Stimulated activated naive CD8-positive, alpha-beta T cell treated with anti-CD3 and anti-CD28 coated beads, Interleukin-15, Interleukin-2, amounts not matched to agents 100 ng/mL and 50 ng/mL, for 24 hours (primary cell): Measurements from ENCODE around the gene FNBP1L.

Experiments used
- H3K27ac Mint-ChIP-seq: one replicate; pipeline ENCODE4 v1.8.0; 2021; ENCODE audit warnings: mild to moderate bottlenecking, mixed read lengths
- H3K27me3 Mint-ChIP-seq: one replicate; pipeline ENCODE4 v1.8.0; 2021; ENCODE audit warnings: mixed read lengths
- H3K36me3 Mint-ChIP-seq: one replicate; pipeline ENCODE4 v1.8.0; 2021; ENCODE audit warnings: low read depth, mixed read lengths
- H3K4me1 Mint-ChIP-seq: one replicate; pipeline ENCODE4 v1.8.0; 2021; ENCODE audit warnings: low read depth, mixed read lengths
- H3K4me3 Mint-ChIP-seq: one replicate; pipeline ENCODE4 v1.8.0; 2021; ENCODE audit warnings: mild to moderate bottlenecking, mixed read lengths
- H3K9me3 Mint-ChIP-seq: one replicate; pipeline ENCODE4 v1.8.0; 2021; ENCODE audit warnings: mixed read lengths

The FNBP1L gene

GRCh38 chr1:93574991-93575390, 127.1 kb downstream of the FNBP1L start:
- Mint-ChIP-seq H3K27ac (no peak overlapping the region), H3K4me3 (no peak overlapping the region), H3K4me1 (no peaks in the 10 kb centered on the region), H3K9me3 (no peaks in the 10 kb centered on the region), H3K27me3 (no peaks in the 10 kb centered on the region), H3K36me3 (no peaks in the 10 kb centered on the region)

- Mint-ChIP-seq H3K36me3 (no peaks in the 10 kb centered on the region), H3K9me3 (no peaks in the 10 kb centered on the region), H3K4me1 (no peaks in the 10 kb centered on the region), H3K27ac (no peak overlapping the region), H3K4me3 (no peak overlapping the region), H3K27me3 (no peaks in the 10 kb centered on the region)
Observed at GRCh38 chr1:93575621-93576284, 127.8 kb downstream of the FNBP1L start.

GRCh38 chr1:93576346-93576745, 128.4 kb downstream of the FNBP1L start:
- H3K27ac Mint-ChIP-seq, result no peak overlapping the region
- H3K36me3 Mint-ChIP-seq, result no peaks in the 10 kb centered on the region
- no peaks in the 10 kb centered on the region for H3K9me3 Mint-ChIP-seq
- no peak overlapping the region for H3K4me3 Mint-ChIP-seq
- no peaks in the 10 kb centered on the region for H3K27me3 Mint-ChIP-seq
- no peaks in the 10 kb centered on the region for H3K4me1 Mint-ChIP-seq

DNA sequence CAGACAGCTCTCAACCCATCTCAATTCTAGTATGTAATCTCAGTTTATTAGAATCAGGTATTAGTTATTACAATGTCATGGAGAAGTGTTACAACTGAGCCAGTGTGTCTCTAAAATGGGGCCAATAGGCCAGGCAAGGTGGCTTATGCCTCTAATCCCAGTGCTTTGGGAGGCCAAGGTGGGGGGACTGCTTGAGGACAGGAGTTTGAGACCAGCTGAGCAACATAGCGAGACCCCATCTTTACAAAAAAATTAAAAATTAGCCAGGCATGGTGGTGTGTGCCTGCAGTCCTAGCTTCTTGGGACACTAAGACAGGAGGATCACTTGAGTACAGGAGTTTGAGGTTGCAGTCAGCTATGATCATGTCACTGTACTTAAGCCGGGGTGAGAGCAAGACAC, 128.8 kb downstream of the FNBP1L start:
- H3K36me3 Mint-ChIP-seq, result no peaks in the 10 kb centered on the region
- H3K27ac Mint-ChIP-seq, result no peak overlapping the region
- H3K9me3 Mint-ChIP-seq, result no peaks in the 10 kb centered on the region
- H3K4me3 Mint-ChIP-seq, result no peak overlapping the region
- no peaks in the 10 kb centered on the region for H3K27me3 Mint-ChIP-seq
- H3K4me1 Mint-ChIP-seq, result no peaks in the 10 kb centered on the region

- H3K36me3 Mint-ChIP-seq, result no peaks in the 10 kb centered on the region
- H3K27ac Mint-ChIP-seq, result no peak overlapping the region
- H3K4me3 Mint-ChIP-seq, result no peak overlapping the region
- no peaks in the 10 kb centered on the region for H3K9me3 Mint-ChIP-seq
- no peaks in the 10 kb centered on the region for H3K27me3 Mint-ChIP-seq
- no peaks in the 10 kb centered on the region for H3K4me1 Mint-ChIP-seq
Observed at GRCh38 chr1:93577536-93578432, 129.9 kb downstream of the FNBP1L start.

DNA sequence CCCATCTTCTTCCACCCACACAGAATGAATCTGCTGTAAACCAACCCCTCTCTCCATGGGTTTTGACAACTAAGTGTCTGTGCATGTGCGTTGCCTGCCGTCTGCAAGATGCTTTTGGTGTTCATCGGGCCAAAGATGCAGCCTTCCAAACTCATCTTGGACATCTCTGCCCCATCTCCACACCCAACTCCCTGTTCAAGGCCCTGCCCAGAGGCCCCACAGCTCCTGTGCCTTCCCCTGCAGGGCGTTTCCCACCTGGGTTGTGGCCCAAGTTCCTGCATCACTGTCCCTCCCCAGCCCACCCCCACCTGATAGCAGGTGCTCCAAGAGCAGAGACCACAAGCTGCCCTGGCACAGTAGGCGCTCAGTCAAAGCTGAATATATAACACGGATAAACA, 130.5 kb downstream of the FNBP1L start:
- Mint-ChIP-seq H3K36me3 (no peaks in the 10 kb centered on the region), H3K27me3 (no peaks in the 10 kb centered on the region), H3K4me1 (no peaks in the 10 kb centered on the region), H3K4me3 (no peak overlapping the region), H3K27ac (no peak overlapping the region), H3K9me3 (no peaks in the 10 kb centered on the region)

- Mint-ChIP-seq H3K4me1 (no peaks in the 10 kb centered on the region), H3K4me3 (no peak overlapping the region), H3K9me3 (no peaks in the 10 kb centered on the region), H3K36me3 (no peaks in the 10 kb centered on the region), H3K27me3 (no peaks in the 10 kb centered on the region), H3K27ac (no peak overlapping the region)
Observed at GRCh38 chr1:93578911-93579825, 131.2 kb downstream of the FNBP1L start.

GRCh38 chr1:93579891-93580290, 132.0 kb downstream of the FNBP1L start:
- Mint-ChIP-seq H3K4me3 (no peak overlapping the region), H3K4me1 (no peaks in the 10 kb centered on the region), H3K9me3 (no peaks in the 10 kb centered on the region), H3K36me3 (no peaks in the 10 kb centered on the region), H3K27me3 (no peaks in the 10 kb centered on the region), H3K27ac (no peak overlapping the region)

- Mint-ChIP-seq H3K4me1 (no peaks in the 10 kb centered on the region), H3K9me3 (no peaks in the 10 kb centered on the region), H3K27ac (no peak overlapping the region), H3K4me3 (no peak overlapping the region), H3K27me3 (no peaks in the 10 kb centered on the region), H3K36me3 (no peaks in the 10 kb centered on the region)
Observed at GRCh38 chr1:93581917-93582850, 134.3 kb downstream of the FNBP1L start.

DNA sequence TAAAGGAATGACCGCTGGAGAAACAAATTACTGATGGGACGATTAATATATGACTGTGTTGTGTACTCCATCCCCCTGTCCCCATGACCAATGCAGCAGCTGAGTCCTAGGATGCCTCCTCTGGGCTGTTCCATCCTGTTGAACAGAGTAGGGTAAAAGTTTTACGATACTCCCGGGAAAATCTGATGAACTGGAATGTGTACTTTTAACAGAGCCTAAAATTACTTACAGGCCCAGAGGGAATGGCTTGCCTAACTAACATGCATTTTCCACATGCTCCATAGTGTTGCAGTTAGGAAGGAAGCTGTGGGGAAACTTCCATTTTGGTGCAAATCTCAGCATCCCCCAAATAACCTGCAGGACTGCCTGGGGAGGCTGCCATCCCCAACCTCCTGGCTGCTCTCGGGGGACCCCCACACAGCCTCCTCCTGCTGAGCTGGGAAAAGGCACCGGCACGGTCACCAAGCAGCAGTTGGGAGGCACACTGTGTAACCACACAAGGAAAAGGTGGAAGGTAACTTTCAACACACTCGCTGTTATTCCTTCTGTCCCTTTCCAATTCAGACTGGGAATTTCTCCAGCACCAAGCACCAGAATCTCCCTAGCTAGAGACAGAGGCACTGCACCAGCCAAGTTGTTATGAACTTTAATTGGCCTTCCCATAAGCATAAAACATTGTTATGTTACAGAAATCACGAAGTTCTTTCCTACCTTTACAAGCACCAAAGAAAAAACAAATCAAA, 136.5 kb downstream of the FNBP1L start:
- no peaks in the 10 kb centered on the region for H3K9me3 Mint-ChIP-seq
- H3K27me3 Mint-ChIP-seq, result no peaks in the 10 kb centered on the region
- H3K4me1 Mint-ChIP-seq, result peaks cover 11% of the 10 kb centered on the region
- H3K27ac Mint-ChIP-seq, result no peak overlapping the region
- H3K36me3 Mint-ChIP-seq, result no peaks in the 10 kb centered on the region
- H3K4me3 Mint-ChIP-seq, result no peak overlapping the region

DNA sequence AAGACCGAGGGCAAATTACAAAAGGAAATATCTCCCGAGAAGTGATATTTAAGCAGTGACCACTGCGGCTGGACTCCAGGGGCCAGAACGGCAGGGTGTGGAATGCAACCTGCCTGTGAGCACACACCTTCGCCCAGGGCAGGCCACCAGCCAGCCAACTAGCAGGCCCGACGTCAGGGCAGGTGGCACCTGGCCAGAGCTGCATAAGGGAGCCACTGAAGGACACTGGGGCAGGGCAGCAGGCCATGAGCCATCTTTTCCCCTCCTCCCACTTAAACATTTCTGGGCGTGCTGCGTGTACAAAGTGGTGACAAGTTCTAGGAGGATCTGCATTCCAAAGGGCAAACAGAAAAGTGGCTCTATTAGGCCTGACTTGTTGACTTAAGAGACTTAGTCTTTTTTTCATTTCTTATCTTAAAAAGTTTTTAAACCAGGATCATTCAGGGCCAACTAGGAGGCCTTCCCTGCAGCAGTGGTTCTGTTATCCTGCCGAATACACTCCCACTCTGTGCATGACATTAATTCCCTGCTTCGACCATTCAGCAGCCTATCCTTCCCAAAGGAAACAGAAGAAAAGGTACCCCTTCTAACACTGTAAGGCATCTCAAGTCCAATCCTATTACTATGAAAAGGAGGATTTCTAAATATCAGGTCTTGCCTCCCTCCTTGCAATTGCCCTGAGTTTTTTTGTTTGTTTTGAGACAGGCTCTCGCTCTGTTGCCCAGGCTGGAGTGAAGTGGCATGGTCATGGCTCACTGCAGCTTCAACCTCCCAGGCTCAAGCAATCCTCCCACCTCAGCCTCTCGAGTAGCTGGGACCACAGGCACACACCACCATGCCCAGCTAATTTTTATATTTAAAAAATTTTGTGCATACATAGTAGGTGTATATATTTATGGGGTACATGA, 137.4 kb downstream of the FNBP1L start:
- Mint-ChIP-seq H3K36me3 (no peaks in the 10 kb centered on the region), H3K9me3 (no peaks in the 10 kb centered on the region), H3K4me1 (peaks cover 17% of the 10 kb centered on the region), H3K4me3 (no peak overlapping the region), H3K27ac (no peak overlapping the region), H3K27me3 (no peaks in the 10 kb centered on the region)

- Mint-ChIP-seq H3K4me3 (no peak overlapping the region), H3K9me3 (no peaks in the 10 kb centered on the region), H3K4me1 (peaks cover 34% of the 10 kb centered on the region), H3K27me3 (no peaks in the 10 kb centered on the region), H3K36me3 (no peaks in the 10 kb centered on the region), H3K27ac (no peak overlapping the region)
Observed at GRCh38 chr1:93587354-93587753, 139.4 kb downstream of the FNBP1L start.

DNA sequence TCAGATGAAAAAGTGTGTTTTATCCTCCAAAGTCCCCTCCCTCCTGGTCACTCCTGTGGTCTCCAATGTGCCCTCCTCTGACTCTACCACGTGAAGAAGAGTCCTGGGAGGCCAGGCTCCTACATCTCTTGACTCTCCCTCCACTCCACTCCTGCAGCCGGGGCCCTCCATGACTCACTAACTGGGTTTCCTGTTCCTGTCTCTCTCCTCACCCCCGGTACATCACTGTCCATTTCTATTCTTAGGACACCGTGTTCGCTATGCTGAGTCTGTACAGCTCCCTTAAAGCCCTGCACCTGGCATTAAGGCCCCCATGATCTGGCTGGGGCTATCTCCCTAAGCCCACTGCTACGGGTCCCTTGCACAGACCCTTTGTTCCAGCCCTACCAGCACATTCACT, 140.3 kb downstream of the FNBP1L start:
- H3K4me1 Mint-ChIP-seq, result peaks cover 34% of the 10 kb centered on the region
- H3K9me3 Mint-ChIP-seq, result no peaks in the 10 kb centered on the region
- no peak overlapping the region for H3K4me3 Mint-ChIP-seq
- H3K36me3 Mint-ChIP-seq, result no peaks in the 10 kb centered on the region
- H3K27me3 Mint-ChIP-seq, result no peaks in the 10 kb centered on the region
- H3K27ac Mint-ChIP-seq, result peak overlapping the region; percentile 32
